Body of pancreas (tissue), 4 donors: ENCODE measurements around the gene CYFIP2.

Experiments used
- CTCF ChIP-seq, 7 experiments: fragments of 450-650 bp in 4 of 7; fragments of 200-600 bp in 3 of 7; sonication (generic) in 3 of 7; IDR thresholded peaks; one replicate each; pipeline ENCODE4 v1.5.1; 2016 to 2019; ENCODE audit warnings: antibody characterized with exemption in 7 of 7
- POLR2A ChIP-seq, 3 donors: fragments of 450-650 bp; IDR thresholded peaks; one replicate each; pipeline ENCODE4 v1.6.1; 2016; ENCODE audit warnings: antibody characterized with exemption in 3 of 3, mild to moderate bottlenecking in 2 of 3

GRCh38 chr5:157381746-157382145 is 115.8 kb downstream of the CYFIP2 start:
- TF ChIP-seq CTCF (IDR thresholded peaks at IDR 0.05) (no peak), POLR2A (IDR thresholded peaks at IDR 0.05) (no peak)
